Esophagus squamous epithelium (tissue), 4 donors: ENCODE results near the gene RNF111.

Source experiments
- POLR2A ChIP-seq, 4 donors: fragments of 450-650 bp; IDR thresholded peaks; one replicate each; pipeline ENCODE4 v1.6.1; 2017; ENCODE audit warnings: antibody characterized with exemption in 4 of 4, mild to moderate bottlenecking in 4 of 4, moderate library complexity in 3 of 4
- TF ChIP-seq, protein P1 (sequence below), 6 experiments: fragments of 450-650 bp in 4 of 6; fragments of 200-600 bp in 2 of 6; sonication (generic) in 2 of 6; IDR thresholded peaks; one replicate each; pipeline ENCODE4 v1.5.1; 2016 to 2019; ENCODE audit warnings: antibody characterized with exemption in 6 of 6, mild to moderate bottlenecking in 4 of 6, moderate library complexity in 4 of 6

GRCh38 chr15:58981808-58982475 is 5.5 kb upstream of the RNF111 start:
- TF ChIP-seq, protein P1, sequence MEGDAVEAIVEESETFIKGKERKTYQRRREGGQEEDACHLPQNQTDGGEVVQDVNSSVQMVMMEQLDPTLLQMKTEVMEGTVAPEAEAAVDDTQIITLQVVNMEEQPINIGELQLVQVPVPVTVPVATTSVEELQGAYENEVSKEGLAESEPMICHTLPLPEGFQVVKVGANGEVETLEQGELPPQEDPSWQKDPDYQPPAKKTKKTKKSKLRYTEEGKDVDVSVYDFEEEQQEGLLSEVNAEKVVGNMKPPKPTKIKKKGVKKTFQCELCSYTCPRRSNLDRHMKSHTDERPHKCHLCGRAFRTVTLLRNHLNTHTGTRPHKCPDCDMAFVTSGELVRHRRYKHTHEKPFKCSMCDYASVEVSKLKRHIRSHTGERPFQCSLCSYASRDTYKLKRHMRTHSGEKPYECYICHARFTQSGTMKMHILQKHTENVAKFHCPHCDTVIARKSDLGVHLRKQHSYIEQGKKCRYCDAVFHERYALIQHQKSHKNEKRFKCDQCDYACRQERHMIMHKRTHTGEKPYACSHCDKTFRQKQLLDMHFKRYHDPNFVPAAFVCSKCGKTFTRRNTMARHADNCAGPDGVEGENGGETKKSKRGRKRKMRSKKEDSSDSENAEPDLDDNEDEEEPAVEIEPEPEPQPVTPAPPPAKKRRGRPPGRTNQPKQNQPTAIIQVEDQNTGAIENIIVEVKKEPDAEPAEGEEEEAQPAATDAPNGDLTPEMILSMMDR (IDR thresholded peaks at IDR 0.05): no peak
- no peak for TF ChIP-seq POLR2A (IDR thresholded peaks at IDR 0.05)
